ENCODE data around the gene KCNQ5.

The KCNQ5 gene

DNA sequence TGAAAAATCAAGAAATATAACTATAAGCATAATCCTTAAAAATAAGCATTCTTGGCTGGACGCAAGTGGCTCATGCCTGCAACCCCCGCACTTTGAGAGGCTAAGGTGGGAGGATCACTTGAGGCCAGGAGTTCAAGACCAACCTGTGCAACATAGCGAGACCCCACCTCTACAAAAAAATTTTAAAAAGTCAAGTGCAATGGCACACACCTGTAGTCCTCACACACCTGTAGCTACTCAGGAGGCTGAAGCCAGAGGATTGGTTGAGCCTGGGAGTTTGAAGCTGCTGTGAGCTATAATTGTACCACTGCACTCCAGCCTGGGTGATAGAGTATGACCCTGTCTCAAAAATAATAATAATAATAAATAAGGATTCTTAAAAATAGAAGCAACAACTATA, 494.5 kb downstream of the KCNQ5 start:
- peaks cover 12% of the 10 kb centered on the region for H3K4me1 ChIP-seq (ENCODE audit: insufficient read depth, low read length, severe bottlenecking)
- H3K4me2 ChIP-seq (ENCODE audit: low read length) = no peak overlapping the region
- H3K9me2 ChIP-seq (ENCODE audit: low read depth, low read length) = no peaks in the 10 kb centered on the region
- no peak overlapping the region for H2AFZ ChIP-seq (ENCODE audit: low read length)
- H3K4me3 ChIP-seq (ENCODE audit: low read depth, low read length, poor library complexity, severe bottlenecking) = no peak overlapping the region
- H3F3A ChIP-seq (ENCODE audit: insufficient read depth, low read length) = no peaks in the 10 kb centered on the region
- H3K27ac ChIP-seq (ENCODE audit: low read depth, low read length, poor library complexity, severe bottlenecking) = no peak overlapping the region
- H3K9me3 ChIP-seq (ENCODE audit: low read length) = no peaks in the 10 kb centered on the region
- no peaks in the 10 kb centered on the region for H3K79me2 ChIP-seq (ENCODE audit: insufficient read depth, low read length)
- peaks cover 6% of the 10 kb centered on the region for H3K36me3 ChIP-seq (ENCODE audit: insufficient read depth, low read length)
- H3K9ac ChIP-seq (ENCODE audit: low read length) = no peak overlapping the region
- no peaks in the 10 kb centered on the region for H3K27me3 ChIP-seq (ENCODE audit: insufficient read depth, low read length)
- TF ChIP-seq, protein P1, sequence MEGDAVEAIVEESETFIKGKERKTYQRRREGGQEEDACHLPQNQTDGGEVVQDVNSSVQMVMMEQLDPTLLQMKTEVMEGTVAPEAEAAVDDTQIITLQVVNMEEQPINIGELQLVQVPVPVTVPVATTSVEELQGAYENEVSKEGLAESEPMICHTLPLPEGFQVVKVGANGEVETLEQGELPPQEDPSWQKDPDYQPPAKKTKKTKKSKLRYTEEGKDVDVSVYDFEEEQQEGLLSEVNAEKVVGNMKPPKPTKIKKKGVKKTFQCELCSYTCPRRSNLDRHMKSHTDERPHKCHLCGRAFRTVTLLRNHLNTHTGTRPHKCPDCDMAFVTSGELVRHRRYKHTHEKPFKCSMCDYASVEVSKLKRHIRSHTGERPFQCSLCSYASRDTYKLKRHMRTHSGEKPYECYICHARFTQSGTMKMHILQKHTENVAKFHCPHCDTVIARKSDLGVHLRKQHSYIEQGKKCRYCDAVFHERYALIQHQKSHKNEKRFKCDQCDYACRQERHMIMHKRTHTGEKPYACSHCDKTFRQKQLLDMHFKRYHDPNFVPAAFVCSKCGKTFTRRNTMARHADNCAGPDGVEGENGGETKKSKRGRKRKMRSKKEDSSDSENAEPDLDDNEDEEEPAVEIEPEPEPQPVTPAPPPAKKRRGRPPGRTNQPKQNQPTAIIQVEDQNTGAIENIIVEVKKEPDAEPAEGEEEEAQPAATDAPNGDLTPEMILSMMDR (IDR thresholded peaks at IDR 0.05; ENCODE audit: low read length) = no peak
- TF ChIP-seq EZH2 (IDR thresholded peaks at IDR 0.05; ENCODE audit: borderline replicate concordance, low read length) = no peak
- H4K20me1 ChIP-seq (ENCODE audit: insufficient read depth, low read length) = no peaks in the 10 kb centered on the region

DNA sequence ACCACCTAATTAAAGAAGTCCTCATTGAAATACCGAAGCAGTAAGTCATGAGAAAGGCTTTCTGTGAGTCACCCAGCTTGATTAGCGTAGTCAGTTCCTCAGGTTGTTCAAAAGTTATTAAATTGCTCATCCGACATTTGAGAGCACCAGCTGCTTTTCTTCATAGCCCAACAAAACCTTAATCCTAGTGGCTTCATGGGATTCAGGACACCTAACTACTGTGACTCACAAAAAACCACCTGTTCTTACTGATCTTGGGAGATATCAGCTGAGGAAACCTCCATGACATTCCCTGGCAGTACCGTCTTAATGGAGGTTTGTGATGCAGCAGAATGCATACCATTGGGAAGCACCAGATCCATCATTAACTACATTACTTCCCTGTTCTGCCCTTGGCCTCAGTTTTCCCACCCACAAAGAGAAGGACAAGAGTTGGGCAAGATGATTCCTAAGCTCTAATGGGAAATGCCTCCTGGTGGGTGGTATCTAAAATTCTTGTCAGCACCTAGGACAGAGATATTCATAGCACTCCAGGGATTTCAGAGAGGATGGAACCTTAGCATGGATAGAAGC, 499.6 kb downstream of the KCNQ5 start:
- H3K4me1 ChIP-seq (ENCODE audit: insufficient read depth, low read length, severe bottlenecking) = peaks cover 12% of the 10 kb centered on the region
- no peaks in the 10 kb centered on the region for H3K79me2 ChIP-seq (ENCODE audit: insufficient read depth, low read length)
- TF ChIP-seq, protein P1 (IDR thresholded peaks at IDR 0.05; ENCODE audit: low read length) = no peak
- no peak for TF ChIP-seq EZH2 (IDR thresholded peaks at IDR 0.05; ENCODE audit: borderline replicate concordance, low read length)
- no peak overlapping the region for H2AFZ ChIP-seq (ENCODE audit: low read length)
- no peaks in the 10 kb centered on the region for H3K27me3 ChIP-seq (ENCODE audit: insufficient read depth, low read length)
- no peak overlapping the region for H3K9ac ChIP-seq (ENCODE audit: low read length)
- H4K20me1 ChIP-seq (ENCODE audit: insufficient read depth, low read length) = no peaks in the 10 kb centered on the region
- H3K36me3 ChIP-seq (ENCODE audit: insufficient read depth, low read length) = peaks cover 14% of the 10 kb centered on the region
- H3K9me2 ChIP-seq (ENCODE audit: low read depth, low read length) = no peaks in the 10 kb centered on the region
- no peaks in the 10 kb centered on the region for H3F3A ChIP-seq (ENCODE audit: insufficient read depth, low read length)
- no peaks in the 10 kb centered on the region for H3K9me3 ChIP-seq (ENCODE audit: low read length)
- H3K4me3 ChIP-seq (ENCODE audit: low read depth, low read length, poor library complexity, severe bottlenecking) = no peak overlapping the region
- H3K27ac ChIP-seq (ENCODE audit: low read depth, low read length, poor library complexity, severe bottlenecking) = no peak overlapping the region
- no peak overlapping the region for H3K4me2 ChIP-seq (ENCODE audit: low read length)

DNA sequence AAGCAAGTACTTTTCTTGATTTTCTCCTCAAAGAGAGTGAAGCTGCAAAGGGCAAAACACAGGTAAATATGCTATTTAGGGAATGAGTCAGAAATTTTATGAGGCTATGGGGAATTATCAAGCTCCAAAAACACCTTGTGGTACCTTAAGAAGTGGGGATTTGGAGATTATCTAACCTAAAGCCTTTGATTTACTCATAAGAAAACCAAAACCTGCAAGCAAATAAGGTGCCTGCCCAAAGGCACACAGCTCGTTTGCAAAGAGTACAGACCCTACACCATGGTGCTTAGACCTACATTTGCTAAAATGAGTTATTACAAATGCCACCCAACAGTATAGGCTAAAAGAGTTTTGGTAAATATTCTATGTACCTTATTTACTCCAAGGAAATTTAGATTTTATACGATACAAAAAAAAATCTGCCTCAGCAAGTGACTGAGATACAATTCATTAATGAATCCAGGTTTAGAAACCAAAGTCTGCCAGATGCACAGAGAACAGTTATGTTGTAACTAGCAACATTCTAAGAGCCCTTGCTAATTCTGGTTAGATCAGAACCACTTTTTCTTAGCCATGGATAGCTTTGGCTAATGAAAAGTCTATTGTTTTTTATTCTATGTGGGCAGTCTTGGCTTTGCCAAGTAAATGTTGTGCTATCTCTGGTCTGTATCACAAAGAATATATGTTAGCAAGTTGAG, 501.9 kb downstream of the KCNQ5 start:
- Histone ChIP-seq H3K9me2 (ENCODE audit: low read depth, low read length) (no peaks in the 10 kb centered on the region), H3K4me1 (ENCODE audit: insufficient read depth, low read length, severe bottlenecking) (peaks cover 12% of the 10 kb centered on the region), H3K27ac (ENCODE audit: low read depth, low read length, poor library complexity, severe bottlenecking) (no peak overlapping the region), H4K20me1 (ENCODE audit: insufficient read depth, low read length) (no peaks in the 10 kb centered on the region), H3F3A (ENCODE audit: insufficient read depth, low read length) (no peaks in the 10 kb centered on the region), H3K36me3 (ENCODE audit: insufficient read depth, low read length) (peaks cover 14% of the 10 kb centered on the region), H2AFZ (ENCODE audit: low read length) (no peak overlapping the region), H3K9ac (ENCODE audit: low read length) (no peak overlapping the region), H3K27me3 (ENCODE audit: insufficient read depth, low read length) (no peaks in the 10 kb centered on the region), H3K4me2 (ENCODE audit: low read length) (no peak overlapping the region), H3K9me3 (ENCODE audit: low read length) (no peaks in the 10 kb centered on the region), H3K4me3 (ENCODE audit: low read depth, low read length, poor library complexity, severe bottlenecking) (no peak overlapping the region), H3K79me2 (ENCODE audit: insufficient read depth, low read length) (no peaks in the 10 kb centered on the region)
- TF ChIP-seq EZH2 (IDR thresholded peaks at IDR 0.05; ENCODE audit: borderline replicate concordance, low read length) = no peak
- TF ChIP-seq, protein P1 (IDR thresholded peaks at IDR 0.05; ENCODE audit: low read length) = no peak
